Activated CD8-positive, alpha-beta T cell treated with anti-CD3 and anti-CD28 coated beads for 36 hours (primary cell): ENCODE data around the gene ZNF366. TPM values are rescaled to one million over a fixed set of nuclear protein-coding genes. Genes with fewer than 3 reads are reported as not detected.

Experiments used
- ATAC-seq: fragments of 200-7000 bp; cut with Tn5 transposase; one replicate; pipeline ENCODE4 v1.10.0; 2021; ENCODE audit warnings: mild to moderate bottlenecking, moderate library complexity
- CTCF ChIA-PET: fragments of 350-600 bp; sonication (Branson Sonifier 250); formaldehyde crosslinking; loops from one replicate; lab custom pipeline; 2021; ENCODE audit warnings: antibody characterized with exemption; lab: Charles Lee
- POLR2A ChIA-PET: fragments of 350-600 bp; sonication (Branson Sonifier 250); formaldehyde crosslinking; loops from one replicate; lab custom pipeline; 2021; ENCODE audit warnings: antibody characterized with exemption; lab: Charles Lee
- DNase-seq: peaks from one replicate; pipeline ENCODE4 v3.0.0-alpha.2; 2020
- H3K27ac Mint-ChIP-seq: one replicate; pipeline ENCODE4 v1.8.0; 2021; ENCODE audit warnings: mild to moderate bottlenecking, mixed read lengths
- H3K27me3 Mint-ChIP-seq: one replicate; pipeline ENCODE4 v1.8.0; 2021; ENCODE audit warnings: mixed read lengths
- H3K36me3 Mint-ChIP-seq: one replicate; pipeline ENCODE4 v1.8.0; 2021; ENCODE audit warnings: low read depth, mixed read lengths
- H3K4me1 Mint-ChIP-seq: one replicate; pipeline ENCODE4 v1.8.0; 2021; ENCODE audit warnings: low read depth, mixed read lengths
- H3K4me3 Mint-ChIP-seq: one replicate; pipeline ENCODE4 v1.8.0; 2021; ENCODE audit warnings: mild to moderate bottlenecking, moderate library complexity, mixed read lengths
- H3K9me3 Mint-ChIP-seq: one replicate; pipeline ENCODE4 v1.8.0; 2021; ENCODE audit warnings: mixed read lengths
- intact Hi-C: fragments of 100-400 bp; cut with micrococcal nuclease; formaldehyde crosslinking; loops from one replicate; pipeline ENCODE4 v1.10.0; 2022
- total RNA-seq, 2 experiments: library from RNA; stranded (reverse); gene quantifications; one replicate each; pipeline ENCODE4 v1.2.3, GENCODE V29; 2021
- TF ChIP-seq, protein P1 (sequence below): fragments of 200-600 bp; IDR thresholded peaks from one replicate; pipeline ENCODE4 v1.8.0; 2022; ENCODE audit warnings: antibody characterized with exemption, mild to moderate bottlenecking

ZNF366 gene, protein sequence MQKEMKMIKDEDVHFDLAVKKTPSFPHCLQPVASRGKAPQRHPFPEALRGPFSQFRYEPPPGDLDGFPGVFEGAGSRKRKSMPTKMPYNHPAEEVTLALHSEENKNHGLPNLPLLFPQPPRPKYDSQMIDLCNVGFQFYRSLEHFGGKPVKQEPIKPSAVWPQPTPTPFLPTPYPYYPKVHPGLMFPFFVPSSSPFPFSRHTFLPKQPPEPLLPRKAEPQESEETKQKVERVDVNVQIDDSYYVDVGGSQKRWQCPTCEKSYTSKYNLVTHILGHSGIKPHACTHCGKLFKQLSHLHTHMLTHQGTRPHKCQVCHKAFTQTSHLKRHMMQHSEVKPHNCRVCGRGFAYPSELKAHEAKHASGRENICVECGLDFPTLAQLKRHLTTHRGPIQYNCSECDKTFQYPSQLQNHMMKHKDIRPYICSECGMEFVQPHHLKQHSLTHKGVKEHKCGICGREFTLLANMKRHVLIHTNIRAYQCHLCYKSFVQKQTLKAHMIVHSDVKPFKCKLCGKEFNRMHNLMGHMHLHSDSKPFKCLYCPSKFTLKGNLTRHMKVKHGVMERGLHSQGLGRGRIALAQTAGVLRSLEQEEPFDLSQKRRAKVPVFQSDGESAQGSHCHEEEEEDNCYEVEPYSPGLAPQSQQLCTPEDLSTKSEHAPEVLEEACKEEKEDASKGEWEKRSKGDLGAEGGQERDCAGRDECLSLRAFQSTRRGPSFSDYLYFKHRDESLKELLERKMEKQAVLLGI
- total RNA-seq, result not detected

DNA sequence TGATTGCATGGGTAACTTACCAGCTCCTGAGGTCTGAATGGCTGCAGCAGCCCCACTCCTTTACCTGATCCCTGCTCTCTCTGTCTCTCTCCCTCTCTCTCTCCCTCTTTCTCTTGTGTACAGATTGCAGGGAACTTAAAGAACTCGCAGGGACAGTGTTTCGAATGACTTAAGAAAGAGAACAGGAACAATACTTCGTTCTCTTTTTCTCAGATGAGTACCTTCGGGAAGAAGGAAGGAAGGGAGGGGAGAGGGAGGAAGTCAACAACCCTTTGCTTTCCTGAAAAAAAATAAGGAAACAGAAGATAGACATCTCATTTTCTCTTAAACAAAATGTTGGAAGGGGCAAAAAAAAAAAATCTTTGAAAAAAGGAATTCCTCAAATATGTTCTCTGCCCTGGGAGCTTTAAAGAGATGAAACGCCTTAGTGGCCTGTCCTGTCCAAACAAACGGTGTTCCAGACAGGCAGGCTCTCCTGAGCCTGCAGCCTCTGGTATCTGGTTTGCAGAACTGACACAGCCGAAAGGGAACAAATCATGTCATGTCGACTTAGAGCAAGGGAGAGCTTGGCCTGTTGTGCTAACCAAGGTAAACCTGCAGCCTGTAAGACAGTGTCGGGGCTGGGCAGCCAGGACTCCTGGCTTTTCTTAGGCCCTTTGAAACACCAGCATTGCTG is at the start of gene ZNF366:
ZNF366 (minus strand) TSS at position 180 of the 676 bp plus-strand sequence. CDS start 45,914 bp downstream, outside the sequence.
- ChIA-PET CTCF (no interaction called here), POLR2A (no interaction called here)
- H3K27ac Mint-ChIP-seq, result no peak within 1 kb of the TSS
- intact Hi-C loops, result no loop called here
- ATAC-seq, result no peak
- peaks cover 32% of the 10 kb centered on the region for H3K27me3 Mint-ChIP-seq
- no peak within 1 kb of the TSS for H3K4me3 Mint-ChIP-seq
- no peaks in the 10 kb centered on the region for H3K9me3 Mint-ChIP-seq
- no peaks in the 10 kb centered on the region for H3K4me1 Mint-ChIP-seq
- H3K36me3 Mint-ChIP-seq, result no peaks in the 10 kb centered on the region
- TF ChIP-seq, protein P1, sequence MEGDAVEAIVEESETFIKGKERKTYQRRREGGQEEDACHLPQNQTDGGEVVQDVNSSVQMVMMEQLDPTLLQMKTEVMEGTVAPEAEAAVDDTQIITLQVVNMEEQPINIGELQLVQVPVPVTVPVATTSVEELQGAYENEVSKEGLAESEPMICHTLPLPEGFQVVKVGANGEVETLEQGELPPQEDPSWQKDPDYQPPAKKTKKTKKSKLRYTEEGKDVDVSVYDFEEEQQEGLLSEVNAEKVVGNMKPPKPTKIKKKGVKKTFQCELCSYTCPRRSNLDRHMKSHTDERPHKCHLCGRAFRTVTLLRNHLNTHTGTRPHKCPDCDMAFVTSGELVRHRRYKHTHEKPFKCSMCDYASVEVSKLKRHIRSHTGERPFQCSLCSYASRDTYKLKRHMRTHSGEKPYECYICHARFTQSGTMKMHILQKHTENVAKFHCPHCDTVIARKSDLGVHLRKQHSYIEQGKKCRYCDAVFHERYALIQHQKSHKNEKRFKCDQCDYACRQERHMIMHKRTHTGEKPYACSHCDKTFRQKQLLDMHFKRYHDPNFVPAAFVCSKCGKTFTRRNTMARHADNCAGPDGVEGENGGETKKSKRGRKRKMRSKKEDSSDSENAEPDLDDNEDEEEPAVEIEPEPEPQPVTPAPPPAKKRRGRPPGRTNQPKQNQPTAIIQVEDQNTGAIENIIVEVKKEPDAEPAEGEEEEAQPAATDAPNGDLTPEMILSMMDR, result no peak
- no peak for DNase-seq

DNA sequence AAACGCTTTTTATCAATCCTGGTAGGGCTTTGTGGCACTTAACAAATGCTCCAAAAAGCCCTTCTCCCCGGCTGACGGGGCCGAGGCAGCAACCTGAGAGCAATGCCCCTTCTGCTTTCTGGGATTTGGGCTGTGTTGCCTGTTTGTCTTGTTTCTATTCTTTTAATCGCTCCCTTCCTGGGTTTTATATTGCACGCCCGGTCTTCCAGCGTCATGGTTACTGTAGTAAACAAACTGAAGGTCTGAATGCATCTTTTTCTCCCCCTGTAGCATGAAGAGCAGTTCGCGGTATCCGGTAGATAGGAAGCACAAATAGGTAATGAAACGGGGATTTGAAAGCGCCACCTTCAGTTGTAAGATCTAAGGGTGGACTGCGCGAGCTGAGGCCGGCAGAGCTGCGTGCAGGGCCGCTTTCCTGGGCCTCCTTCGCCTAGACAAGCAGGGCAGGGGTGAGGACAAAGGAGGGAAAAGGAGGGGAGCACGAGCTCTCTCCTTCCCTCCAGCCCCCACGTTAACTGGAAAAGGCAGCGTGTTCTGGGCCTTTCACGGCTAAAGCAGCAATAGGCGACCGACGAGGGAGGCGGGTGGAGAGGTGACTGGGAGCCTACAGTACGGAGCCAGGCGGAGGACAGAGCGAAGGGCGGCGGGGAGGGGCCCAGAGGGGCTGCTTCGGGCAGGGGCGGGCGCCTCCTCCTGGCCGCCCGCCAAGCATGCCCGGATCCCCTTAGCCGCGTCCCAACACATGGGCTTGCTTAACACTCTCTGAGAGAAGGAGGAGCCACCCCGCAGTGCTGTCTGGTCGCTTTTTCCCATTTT is 49.3 kb upstream of the ZNF366 start:
- H3K36me3 Mint-ChIP-seq, result no peaks in the 10 kb centered on the region
- H3K9me3 Mint-ChIP-seq, result no peaks in the 10 kb centered on the region
- peak; percentile 51 for DNase-seq
- POLR2A ChIA-PET, result interaction anchor here (0.6 kb wide), 1 partner anchor 363 kb away, joined by 3 read pairs; no protein-coding TSS in a partner anchor
- ATAC-seq, result peak; percentile 83
- peaks cover 49% of the 10 kb centered on the region for H3K27me3 Mint-ChIP-seq
- no peak overlapping the region for H3K27ac Mint-ChIP-seq
- TF ChIP-seq, protein P1, result no peak
- intact Hi-C loops, result no loop called here
- H3K4me3 Mint-ChIP-seq, result peak overlapping the region; percentile 67
- H3K4me1 Mint-ChIP-seq, result peaks cover 15% of the 10 kb centered on the region
- CTCF ChIA-PET, result interaction anchor here (0.9 to 1.9 kb wide), 4 partner anchors 33 to 191 kb away, joined by 3 to 7 read pairs (median 5); no protein-coding TSS in a partner anchor

DNA sequence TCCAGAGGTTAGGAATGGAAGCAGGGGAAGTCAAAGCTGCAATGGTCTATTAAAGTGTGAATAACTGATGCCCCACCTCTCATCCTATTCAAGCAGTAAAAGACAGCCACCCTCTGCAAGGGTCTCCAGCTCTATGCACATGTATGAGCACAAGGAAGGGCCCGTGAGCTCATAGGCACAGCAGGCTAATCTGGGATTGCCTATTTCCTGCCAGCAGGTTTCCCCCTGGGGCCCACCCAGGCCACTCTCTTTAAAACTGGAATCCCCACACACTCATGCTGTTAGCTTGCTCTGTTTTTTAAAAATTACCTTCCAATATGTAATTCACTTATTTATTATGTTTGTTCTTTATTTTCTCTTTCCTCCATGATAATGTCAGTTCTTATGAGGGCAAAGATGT is 48.7 kb upstream of the ZNF366 start:
- H3K36me3 Mint-ChIP-seq, result no peaks in the 10 kb centered on the region
- H3K9me3 Mint-ChIP-seq, result no peaks in the 10 kb centered on the region
- ChIA-PET POLR2A (interaction anchor here (0.6 kb wide), 1 partner anchor 364 kb away, joined by 3 read pairs; no protein-coding TSS in a partner anchor), CTCF (interaction anchor here (1.0 to 1.9 kb wide), 3 partner anchors 32 to 190 kb away, joined by 3 to 7 read pairs (median 7); no protein-coding TSS in a partner anchor)
- no peak overlapping the region for H3K4me3 Mint-ChIP-seq
- no peak overlapping the region for H3K27ac Mint-ChIP-seq
- peaks cover 15% of the 10 kb centered on the region for H3K4me1 Mint-ChIP-seq
- ATAC-seq, result no peak
- peaks cover 45% of the 10 kb centered on the region for H3K27me3 Mint-ChIP-seq
- intact Hi-C loops, result no loop called here
- TF ChIP-seq, protein P1, result no peak
- DNase-seq, result no peak

DNA sequence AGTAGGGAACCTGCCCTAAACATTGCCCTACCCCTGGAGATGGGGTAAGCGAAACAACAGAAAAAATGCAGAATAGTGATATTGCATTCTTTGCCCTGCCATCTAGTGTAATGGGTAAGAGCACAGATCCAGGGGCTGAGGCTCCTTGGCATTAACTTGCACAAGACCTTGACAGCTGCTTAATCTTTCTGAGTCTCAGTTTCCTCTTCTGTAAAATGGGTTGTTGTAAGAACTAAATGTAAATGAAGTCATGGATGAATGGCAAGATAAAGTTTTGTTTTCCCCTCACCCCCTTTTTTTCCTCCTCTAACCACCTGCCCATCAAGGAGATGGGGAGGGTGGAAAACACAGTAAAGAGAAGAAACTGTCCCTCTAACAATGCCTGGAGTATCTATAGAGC is 47.7 kb upstream of the ZNF366 start:
- CTCF ChIA-PET, result interaction anchor here (0.7 kb wide), 1 partner anchor 189 kb away, joined by 3 read pairs; no protein-coding TSS in a partner anchor
- peaks cover 12% of the 10 kb centered on the region for H3K4me1 Mint-ChIP-seq
- H3K27me3 Mint-ChIP-seq, result peaks cover 45% of the 10 kb centered on the region

More for the DNA sequence above, 47.7 kb upstream of the ZNF366 start:
- Mint-ChIP-seq H3K36me3 (no peaks in the 10 kb centered on the region), H3K9me3 (no peaks in the 10 kb centered on the region), H3K4me3 (no peak overlapping the region), H3K27ac (no peak overlapping the region)
- ATAC-seq, result no peak
- POLR2A ChIA-PET, result no interaction called here
- intact Hi-C loops, result no loop called here
- TF ChIP-seq, protein P1, result no peak
- no peak for DNase-seq
